K562 treated with DMSO at 1 percent for 4 hours (cell line): Measurements from ENCODE around the gene EPB41. TPM values are rescaled to one million over a fixed set of nuclear protein-coding genes. Genes with fewer than 3 reads are reported as not detected.

Experiments used
- total RNA-seq: library from RNA; unstranded; fragments of 300-600 nt; gene quantifications from 2 replicates; pipeline ENCODE4 v1.2.3, GENCODE V29; 2022; ENCODE audit not compliant: insufficient read depth

EPB41 gene
- 108 and 112 TPM in 2 replicates for total RNA-seq

GRCh38 chr1:28914228-28915030, at the start of gene EPB41:
Gene EPB41, plus strand, starts transcription at chr1:28914569. Its CDS starts 72,869 bp downstream, at chr1:28987438.

GRCh38 chr1:29123887-29124365, 209.6 kb downstream of the EPB41 start, which contains the start of gene TMEM200B:
Gene TMEM200B, minus strand, starts transcription at chr1:29123903. Its CDS starts 2,075 bp downstream, at chr1:29121828.

Other genes starting within 250 kb of the EPB41 start
- gene GMEB1, start 245.8 kb upstream of the EPB41 start, total RNA-seq: 7.7 and 11.3 TPM in 2 replicates
- 46.1 and 60.5 TPM in 2 replicates for gene YTHDF2, start 177.6 kb upstream of the EPB41 start, total RNA-seq
- gene OPRD1, start 102.4 kb upstream of the EPB41 start, total RNA-seq: 0.12 and 0.15 TPM in 2 replicates
- 0.25 TPM in 1 of 2 replicates, not detected in the other for gene TMEM200B, start 209.3 kb downstream of the EPB41 start, total RNA-seq